Measurements from ENCODE around the gene WWOX. TPM values are rescaled to one million over a fixed set of nuclear protein-coding genes. Genes with fewer than 3 reads are reported as not detected.
A peak's percentile ranks its signal among the peaks of the same experiment; 100 is the strongest.

The WWOX gene
- polyA plus RNA-seq, 3 donors: 36.4 to 36.6 (median 36.5) TPM

DNA sequence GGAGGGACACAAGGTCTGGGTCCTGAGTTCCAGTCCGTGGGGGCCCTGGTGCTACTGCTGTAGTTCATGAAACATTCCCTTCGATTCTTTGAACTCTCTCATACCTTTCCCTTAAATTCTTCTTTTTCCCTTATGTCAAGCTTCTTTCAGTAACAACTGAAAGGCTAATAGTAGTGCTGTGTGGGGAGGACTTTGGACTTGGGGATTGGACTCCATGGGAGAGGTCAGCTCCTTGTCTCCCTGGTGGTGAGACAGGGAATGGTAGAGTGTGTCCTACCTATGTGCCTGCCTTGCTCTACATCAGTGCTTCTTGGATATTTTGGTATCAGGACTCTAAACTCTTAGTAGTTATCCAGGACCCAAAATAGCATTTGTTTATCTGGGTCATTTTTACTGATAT, 628.1 kb downstream of the WWOX start:
- no peak for DNase-seq

- DNase-seq: no peak
Measured at GRCh38 chr16:78729687-78730086, 630.2 kb downstream of the WWOX start.

GRCh38 chr16:78731785-78732184, 632.3 kb downstream of the WWOX start:
- DNase-seq: no peak

GRCh38 chr16:78732696-78733095, 633.2 kb downstream of the WWOX start:
- no peak for DNase-seq

DNA sequence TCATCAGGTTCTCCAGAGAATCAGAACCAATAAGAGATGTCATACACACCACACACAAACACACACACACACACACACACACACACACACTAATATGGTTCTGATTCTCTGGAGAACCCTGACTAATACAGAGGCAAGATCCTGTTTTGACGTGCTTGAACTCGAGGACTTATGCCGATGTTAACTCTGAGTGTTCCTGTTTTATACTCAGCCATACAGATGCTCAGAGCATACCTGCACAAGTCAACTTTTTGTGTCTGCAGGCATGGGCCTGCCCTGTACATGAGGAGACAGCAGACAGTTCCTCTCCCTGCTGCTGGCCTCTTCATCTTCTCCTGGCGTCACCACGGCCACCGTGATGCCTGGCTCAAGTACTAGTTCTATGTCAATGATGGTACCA, 635.9 kb downstream of the WWOX start:
- no peak for DNase-seq

GRCh38 chr16:78737630-78738029, 638.2 kb downstream of the WWOX start:
- no peak for DNase-seq

DNA sequence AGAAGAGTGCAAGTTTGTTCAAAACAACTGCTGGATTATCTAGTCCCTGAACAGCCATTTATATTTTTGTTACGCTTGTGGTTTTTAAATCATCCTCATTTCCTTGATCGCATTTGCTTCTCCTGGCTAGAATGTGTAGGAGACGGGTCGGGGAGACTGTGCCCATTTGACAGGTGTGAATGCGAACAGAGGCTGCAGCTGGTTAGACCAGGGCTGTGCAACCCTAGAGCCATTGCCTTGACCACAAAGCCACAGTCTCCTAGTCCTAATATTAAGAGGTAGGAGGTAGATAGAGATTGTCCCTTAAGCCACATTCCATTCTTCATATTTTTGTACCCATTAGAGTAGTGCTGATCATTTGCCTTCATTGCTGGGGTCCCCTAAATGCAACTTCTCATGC, 639.1 kb downstream of the WWOX start:
- DNase-seq: no peak

DNA sequence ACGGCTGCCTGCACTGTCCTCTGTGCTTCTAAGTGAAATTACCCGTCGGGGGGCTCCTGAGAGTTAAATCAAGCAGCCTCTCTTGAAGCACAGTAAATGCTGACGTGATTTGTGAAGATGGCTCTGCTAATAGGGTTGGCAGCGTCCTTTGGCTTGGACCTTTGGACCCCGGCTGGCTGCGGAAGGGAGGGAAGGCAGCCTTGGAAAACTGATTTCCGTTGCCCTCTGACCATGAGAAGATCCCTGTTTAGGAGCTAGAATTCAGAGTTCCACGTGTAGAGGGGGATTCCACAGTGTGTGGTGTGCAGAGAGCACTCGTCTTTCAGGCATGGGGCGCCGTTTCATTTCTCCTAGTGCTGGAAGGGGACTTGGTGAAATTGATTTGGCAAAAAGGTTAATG, 640.8 kb downstream of the WWOX start:
- DNase-seq: no peak

DNA sequence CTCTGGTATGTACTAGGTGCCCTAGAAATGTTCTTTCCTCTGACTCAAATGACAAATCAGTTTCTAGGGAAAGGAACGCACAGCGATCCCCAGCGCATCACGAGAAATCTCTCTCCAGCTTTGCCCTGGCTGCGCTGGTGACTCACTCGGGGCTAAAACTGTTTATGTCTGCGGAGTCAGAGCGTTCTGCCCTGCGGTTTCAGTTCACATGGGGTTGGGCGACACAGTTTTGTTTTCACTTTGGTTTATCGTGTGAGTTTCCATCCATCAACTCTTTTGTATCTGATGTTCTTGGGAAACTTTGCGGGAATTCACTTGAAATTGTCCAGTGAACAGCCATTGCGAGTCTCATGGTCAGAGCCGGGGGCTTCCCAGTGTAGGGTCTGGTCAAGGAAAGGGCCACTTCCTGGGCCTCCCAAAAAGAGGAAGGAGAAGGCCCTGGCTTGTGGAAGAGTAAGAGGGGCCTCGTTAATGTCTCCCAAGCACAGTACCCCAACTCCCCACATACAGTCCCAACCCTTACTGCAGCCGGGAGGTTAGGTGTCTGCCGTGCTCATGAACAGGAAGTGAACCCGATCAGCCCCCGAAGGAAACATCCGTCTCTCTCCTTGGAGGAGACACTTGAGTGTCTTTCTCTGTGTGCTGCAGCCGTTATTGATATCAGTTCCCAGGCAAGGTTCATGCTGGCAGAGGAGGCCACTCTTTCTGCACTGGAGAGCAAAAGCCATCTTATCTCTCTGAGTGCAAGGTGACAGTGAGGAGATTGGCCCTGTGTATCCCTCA, 643.2 kb downstream of the WWOX start:
- DNase-seq: no peak

- DNase-seq: no peak
Measured at GRCh38 chr16:78743556-78743955, 644.1 kb downstream of the WWOX start.

DNA sequence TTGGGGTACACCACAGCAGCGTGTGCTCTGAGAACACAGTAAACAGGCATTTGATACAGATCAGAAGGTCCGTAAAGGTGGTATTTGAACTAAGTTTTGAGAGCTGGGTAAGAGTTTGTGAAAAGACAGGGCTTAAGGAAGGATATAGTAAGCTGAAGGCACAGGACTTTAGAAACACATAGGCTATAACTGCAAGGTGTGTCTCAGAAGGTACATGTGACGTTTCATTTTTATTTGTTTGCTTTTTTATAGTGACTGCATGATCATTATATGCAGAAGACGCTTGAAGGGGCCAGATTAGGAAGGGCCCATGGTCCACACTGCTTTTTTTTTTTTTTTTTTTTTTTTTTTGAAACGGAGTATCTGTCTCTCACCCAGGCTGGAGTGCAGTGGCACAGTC, 644.6 kb downstream of the WWOX start:
- no peak for DNase-seq

- DNase-seq: no peak
Measured at GRCh38 chr16:78744796-78745107, 645.3 kb downstream of the WWOX start.

GRCh38 chr16:78745108-78746019, 645.9 kb downstream of the WWOX start:
- DNase-seq: peak; percentile 81

- DNase-seq: no peak
Measured at GRCh38 chr16:78746718-78747117, 647.3 kb downstream of the WWOX start.

- peak; percentile 29 for DNase-seq
Measured at GRCh38 chr16:78748220-78748929, 648.9 kb downstream of the WWOX start.

DNA sequence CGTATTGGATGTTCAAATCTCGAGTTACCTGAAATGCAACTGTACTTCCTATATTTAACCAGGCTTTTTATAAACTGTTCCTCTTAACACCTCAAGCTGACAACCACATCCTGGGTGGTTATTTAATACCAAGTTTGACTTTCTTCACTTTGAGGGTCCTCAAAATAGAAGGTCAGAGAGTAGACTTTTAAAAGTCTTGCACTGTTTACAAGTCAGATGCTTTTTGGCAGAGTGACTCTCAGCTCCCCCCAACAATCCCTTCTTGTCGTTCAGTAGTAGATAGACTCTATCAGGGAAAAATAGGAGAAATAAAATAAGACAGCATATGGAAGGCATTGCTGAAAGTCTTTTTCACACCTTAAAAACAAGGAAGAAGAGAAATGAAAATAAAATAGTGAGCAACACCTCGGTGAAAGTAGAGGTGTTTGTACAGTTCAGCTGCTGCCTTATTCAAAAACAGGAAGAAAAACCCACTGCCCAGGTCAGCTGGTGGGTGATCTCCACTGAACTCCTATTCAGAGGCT, 650.4 kb downstream of the WWOX start:
- DNase-seq: no peak

DNA sequence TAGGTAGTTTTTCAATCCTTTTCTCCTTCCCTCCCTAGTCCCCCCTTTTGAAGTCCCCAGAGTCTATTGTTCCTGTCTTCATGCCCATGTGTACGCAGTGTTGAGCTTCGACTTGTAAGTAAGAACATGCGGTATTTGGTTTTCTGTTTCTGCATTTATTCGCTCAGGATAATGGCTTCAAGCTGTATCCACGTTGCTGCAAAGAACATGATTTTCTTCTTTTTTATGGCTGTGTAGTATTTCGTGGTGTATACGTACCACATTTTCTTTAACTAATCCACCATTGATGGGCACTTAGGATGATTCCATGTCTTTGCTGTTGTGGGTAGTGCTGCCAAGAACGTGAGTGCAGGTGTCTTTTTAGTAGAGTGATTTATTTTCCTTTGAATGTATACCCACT, 651.2 kb downstream of the WWOX start:
- DNase-seq: no peak

DNA sequence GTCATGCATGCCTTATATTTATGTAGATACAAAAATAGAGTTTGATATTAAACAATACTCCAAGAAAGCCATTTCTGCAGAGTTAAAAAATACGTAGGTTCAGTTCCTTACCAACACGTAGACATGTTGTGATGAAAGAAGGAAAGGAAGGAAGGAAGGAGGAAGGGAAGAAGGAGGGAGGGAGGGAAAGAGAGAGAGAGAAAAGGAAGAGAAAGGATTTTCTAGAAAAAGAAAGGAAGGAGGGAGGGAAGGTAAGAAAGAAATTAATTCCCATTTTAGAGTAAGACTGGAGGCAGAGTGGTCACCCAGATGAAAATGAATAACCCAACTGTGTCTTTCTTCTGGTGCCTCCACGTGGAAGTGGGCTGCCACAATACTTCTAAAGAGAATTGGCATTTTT, 652.1 kb downstream of the WWOX start:
- DNase-seq: no peak

DNA sequence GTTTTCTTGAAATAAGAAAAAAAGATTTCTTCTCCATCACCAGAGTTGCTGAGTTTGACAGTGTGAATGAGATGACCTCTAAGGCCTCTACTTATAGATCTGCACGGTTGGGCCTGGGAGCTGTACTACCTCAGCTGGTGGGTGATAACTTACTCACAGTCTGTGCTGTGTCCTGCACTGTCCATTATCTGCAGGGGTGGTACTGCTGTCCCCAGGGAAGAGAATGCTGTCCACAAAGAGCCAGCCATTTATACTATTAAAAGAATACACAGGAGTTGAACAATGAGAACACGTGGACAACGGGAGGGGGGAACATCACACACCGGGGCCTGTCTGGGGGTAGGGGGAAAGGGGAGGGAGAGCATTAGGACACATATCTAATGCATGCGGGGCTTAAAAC, 655.3 kb downstream of the WWOX start:
- DNase-seq: no peak

- DNase-seq: no peak
Measured at GRCh38 chr16:78755751-78756661, 656.6 kb downstream of the WWOX start.

GRCh38 chr16:78759596-78759995, 660.1 kb downstream of the WWOX start:
- DNase-seq: no peak

All from renal pelvis (tissue), 4 donors.